ENCODE results near the gene NEUROG3. TPM values are rescaled to one million over a fixed set of nuclear protein-coding genes. Genes with fewer than 3 reads are reported as not detected.
A peak's percentile ranks its signal among the peaks of the same experiment; 100 is the strongest.

The NEUROG3 gene
- total RNA-seq, 4 donors from 2014 or later: not detected

GRCh38 chr10:69577268-69578232 lies 4.3 kb upstream of the NEUROG3 start:
- DNase-seq (ENCODE audit: low spot score in 2 of 2): no peak
- H3K4me1 ChIP-seq: peaks cover 0 to 26% (median 11%) of the 10 kb centered on the region in 4 donors
- TF ChIP-seq CTCF (IDR thresholded peaks at IDR 0.05): no peak
- no peak for TF ChIP-seq EP300 (IDR thresholded peaks at IDR 0.05)
- TF ChIP-seq POLR2A (IDR thresholded peaks at IDR 0.05): no peak
- 1% methylated on average over 38 to 45 of the region's 51 CpGs for WGBS, 2 donors
- H3K4me3 ChIP-seq: no peak overlapping the region
- H3K27me3 ChIP-seq: peaks cover 0 to 85% of the 10 kb centered on the region in 2 donors
- H3K36me3 ChIP-seq: no peaks in the 10 kb centered on the region
- H3K9me3 ChIP-seq: no peaks in the 10 kb centered on the region
- no peak overlapping the region for H3K27ac ChIP-seq

GRCh38 chr10:69576334-69577011 lies 3.3 kb upstream of the NEUROG3 start:
- TF ChIP-seq EP300 (IDR thresholded peaks at IDR 0.05) (no peak), POLR2A (IDR thresholded peaks at IDR 0.05) (no peak), CTCF (IDR thresholded peaks at IDR 0.05) (no peak)
- no peak overlapping the region for H3K27ac ChIP-seq
- DNase-seq (ENCODE audit: low spot score in 2 of 2): no peak
- peaks cover 0 to 36% (median 17%) of the 10 kb centered on the region in 4 donors for H3K4me1 ChIP-seq
- H3K4me3 ChIP-seq: no peak overlapping the region
- peaks cover 0 to 89% of the 10 kb centered on the region in 2 donors for H3K27me3 ChIP-seq
- H3K9me3 ChIP-seq: no peaks in the 10 kb centered on the region
- 2% methylated on average over 22 to 28 of the region's 28 CpGs for WGBS, 2 donors
- no peaks in the 10 kb centered on the region for H3K36me3 ChIP-seq

GRCh38 chr10:69575164-69575722 lies 2.0 kb upstream of the NEUROG3 start:
- Histone ChIP-seq H3K9me3 (no peaks in the 10 kb centered on the region), H3K4me1 (peaks cover 0 to 37% (median 17%) of the 10 kb centered on the region in 4 donors), H3K27me3 (peaks cover 0 to 88% of the 10 kb centered on the region in 2 donors), H3K27ac (no peak overlapping the region), H3K4me3 (no peak overlapping the region), H3K36me3 (no peaks in the 10 kb centered on the region)
- WGBS, 2 donors: 7 to 11% methylated on average over 5 of the region's 5 CpGs
- no peak for TF ChIP-seq POLR2A (IDR thresholded peaks at IDR 0.05)
- no peak for DNase-seq (ENCODE audit: low spot score in 2 of 2)

- 0 to 1% methylated on average over 12 of the region's 12 CpGs for WGBS, 2 donors
- no peaks in the 10 kb centered on the region for H3K9me3 ChIP-seq
- H3K4me1 ChIP-seq: peaks cover 0 to 37% (median 17%) of the 10 kb centered on the region in 4 donors
- H3K36me3 ChIP-seq: no peaks in the 10 kb centered on the region
- DNase-seq (ENCODE audit: low spot score in 2 of 2): no peak
- H3K27ac ChIP-seq: no peak overlapping the region
- peak overlapping the region in 1 of 4 donors; percentile 7 for H3K4me3 ChIP-seq
- TF ChIP-seq CTCF (IDR thresholded peaks at IDR 0.05) (no peak), POLR2A (IDR thresholded peaks at IDR 0.05) (no peak), EP300 (IDR thresholded peaks at IDR 0.05) (no peak)
- H3K27me3 ChIP-seq: peaks cover 0 to 90% of the 10 kb centered on the region in 2 donors
Observed at GRCh38 chr10:69574571-69574978, 1.4 kb upstream of the NEUROG3 start.

- H3K27me3 ChIP-seq: peaks cover 0 to 96% of the 10 kb centered on the region in 2 donors
- TF ChIP-seq CTCF (IDR thresholded peaks at IDR 0.05): no peak
- TF ChIP-seq POLR2A (IDR thresholded peaks at IDR 0.05): no peak
- TF ChIP-seq EP300 (IDR thresholded peaks at IDR 0.05): no peak
- no peaks in the 10 kb centered on the region for H3K9me3 ChIP-seq
- peak overlapping the region in 3 of 4 donors; percentile 25 to 44 (median 26) for H3K4me3 ChIP-seq
- peaks cover 0 to 37% (median 17%) of the 10 kb centered on the region in 4 donors for H3K4me1 ChIP-seq
- WGBS, 2 donors: 3 to 4% methylated on average over 31 to 54 of the region's 85 CpGs
- no peaks in the 10 kb centered on the region for H3K36me3 ChIP-seq
- no peak overlapping the region for H3K27ac ChIP-seq
- no peak for DNase-seq (ENCODE audit: low spot score in 2 of 2)
Observed at GRCh38 chr10:69572159-69573055, 815 bp downstream of the NEUROG3 start.
